Stomach (tissue), 4 donors: ENCODE results near the gene FMO2.

Experiments used
- CTCF ChIP-seq, 7 experiments: fragments of 450-650 bp in 4 of 7; fragments of 200-600 bp in 3 of 7; sonication (generic) in 3 of 7; IDR thresholded peaks; one replicate each; pipeline ENCODE4 v1.5.1; 2016 to 2019; ENCODE audit warnings: antibody characterized with exemption in 7 of 7, control low read depth in 2 of 7, mild to moderate bottlenecking in 1 of 7
- EP300 ChIP-seq: sonication (generic); formaldehyde crosslinking; IDR thresholded peaks from one replicate; pipeline ENCODE4 v1.6.1; 2017; ENCODE audit warnings: antibody characterized with exemption
- POLR2A ChIP-seq, 4 donors: fragments of 450-650 bp; IDR thresholded peaks; one replicate each; pipeline ENCODE4 v1.6.1; 2016; ENCODE audit warnings: antibody characterized with exemption in 4 of 4, control low read depth in 2 of 4, mild to moderate bottlenecking in 1 of 4, moderate library complexity in 1 of 4
- POLR2AphosphoS5 ChIP-seq, 3 donors: sonication (generic); formaldehyde crosslinking; IDR thresholded peaks; one replicate each; pipeline ENCODE4 v1.6.1; 2016; ENCODE audit warnings: antibody characterized with exemption in 3 of 3

- TF ChIP-seq POLR2AphosphoS5 (IDR thresholded peaks at IDR 0.05) (no peak), POLR2A (IDR thresholded peaks at IDR 0.05) (no peak), CTCF (IDR thresholded peaks at IDR 0.05) (no peak), EP300 (no peak)
Observed at GRCh38 chr1:171231326-171231725, 46.2 kb downstream of the FMO2 start.
